Measurements from ENCODE around the gene TTLL13. TPM values are rescaled to one million over a fixed set of nuclear protein-coding genes. Genes with fewer than 3 reads are reported as not detected.
A peak's percentile ranks its signal among the peaks of the same experiment; 100 is the strongest.
"Not testable (repeated sequence)": the region's sequence is repeated elsewhere in the genome, so short reads cannot be mapped to it uniquely, and the experiment has no call there.

The TTLL13 gene
- total RNA-seq, 1 donor from 2014 or later = 0.65 TPM

DNA sequence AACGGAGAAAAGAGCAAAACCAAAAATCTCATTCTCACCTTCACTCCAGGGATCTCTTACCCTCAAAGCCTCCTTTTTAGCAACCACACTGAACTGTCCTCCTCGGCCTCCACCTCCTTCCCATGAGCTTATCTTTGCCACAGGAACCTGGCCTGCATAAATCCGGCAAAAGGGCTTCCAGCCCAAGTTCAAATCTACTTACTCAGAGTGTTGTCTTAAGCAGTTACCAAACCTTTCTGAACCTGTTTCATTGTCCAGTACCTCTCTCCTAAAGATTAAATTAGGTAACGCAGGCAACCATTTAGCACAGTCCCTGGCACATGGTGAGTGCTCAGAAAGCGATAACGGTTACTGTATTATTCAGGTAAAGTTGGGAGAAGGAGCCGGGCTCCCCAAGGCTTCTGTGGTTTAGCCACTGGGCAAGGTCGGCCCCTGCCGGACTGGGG lies 16.4 kb upstream of the TTLL13 start:
- Mint-ChIP-seq H3K4me1 (ENCODE audit: low read depth) (peaks cover 55% of the 10 kb centered on the region), H3K27me3 (ENCODE audit: insufficient read depth) (no peaks in the 10 kb centered on the region), H3K36me3 (ENCODE audit: low read depth) (peaks cover 38% of the 10 kb centered on the region), H3K27ac (peak overlapping the region; percentile 94), H3K4me3 (peak overlapping the region; percentile 93), H3K9me3 (no peaks in the 10 kb centered on the region)
- intact Hi-C loops (cut with micrococcal nuclease) = loop anchor here (1.0 to 2.0 kb wide), 3 partner anchors 90 to 702 kb away; partner anchors contain the start of gene UNC45A
- no peak for DNase-seq (ENCODE audit: low spot score)

DNA sequence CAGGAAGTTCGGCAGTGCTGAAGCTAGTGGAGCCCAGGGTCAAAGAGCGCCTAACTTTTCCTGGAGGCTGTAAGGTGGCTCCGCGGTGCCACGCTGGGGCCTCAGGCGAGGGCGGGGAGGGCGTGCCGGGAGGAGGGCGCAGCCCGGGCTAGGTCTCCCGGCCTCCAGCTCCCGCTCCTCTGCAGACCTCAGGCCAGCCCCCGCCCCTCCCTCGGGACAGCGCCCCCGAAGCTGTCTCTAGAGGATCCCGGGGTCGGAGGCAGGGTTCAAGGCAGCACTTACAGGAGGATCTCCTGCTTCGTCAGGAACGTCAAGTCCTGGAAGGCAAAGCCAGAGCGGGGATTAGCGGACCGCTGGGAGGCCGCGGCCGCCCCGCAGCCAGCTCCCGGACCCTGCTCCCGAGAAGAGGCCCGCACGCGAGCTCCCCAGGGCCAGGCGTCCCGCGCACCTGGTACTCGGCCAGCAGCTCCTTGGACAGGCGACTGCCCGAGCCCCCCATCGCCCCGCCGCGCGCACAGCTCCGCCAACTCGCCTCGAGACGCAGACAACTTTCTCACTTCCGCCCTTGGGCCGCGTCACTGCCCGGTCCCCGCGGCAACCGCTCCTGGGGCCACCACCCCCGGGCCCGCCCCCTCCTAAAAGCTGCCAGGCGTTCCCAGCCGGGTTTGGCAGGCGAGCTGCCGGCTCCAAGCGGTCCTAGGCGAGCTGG lies 15.8 kb upstream of the TTLL13 start, which contains the start of gene CIB1:
Gene CIB1, minus strand, starts transcription at position 555 of the 709 bp plus-strand sequence. Its CDS starts 56 bp downstream, at position 499.
- peak within 1 kb of the TSS; percentile 93 for H3K4me3 Mint-ChIP-seq
- peak within 1 kb of the TSS; percentile 94 for H3K27ac Mint-ChIP-seq
- no peaks in the 10 kb centered on the region for H3K9me3 Mint-ChIP-seq
- H3K4me1 Mint-ChIP-seq (ENCODE audit: low read depth) = peaks cover 57% of the 10 kb centered on the region
- no peaks in the 10 kb centered on the region for H3K27me3 Mint-ChIP-seq (ENCODE audit: insufficient read depth)
- intact Hi-C loops (cut with micrococcal nuclease) = loop anchor here (1.0 to 2.0 kb wide), 9 partner anchors 16 to 701 kb away; partner anchors contain the start of genes AP3S2, IQGAP1, NGRN and SEMA4B
- H3K36me3 Mint-ChIP-seq (ENCODE audit: low read depth) = peaks cover 43% of the 10 kb centered on the region
- peak; percentile 98 for DNase-seq (ENCODE audit: low spot score)

DNA sequence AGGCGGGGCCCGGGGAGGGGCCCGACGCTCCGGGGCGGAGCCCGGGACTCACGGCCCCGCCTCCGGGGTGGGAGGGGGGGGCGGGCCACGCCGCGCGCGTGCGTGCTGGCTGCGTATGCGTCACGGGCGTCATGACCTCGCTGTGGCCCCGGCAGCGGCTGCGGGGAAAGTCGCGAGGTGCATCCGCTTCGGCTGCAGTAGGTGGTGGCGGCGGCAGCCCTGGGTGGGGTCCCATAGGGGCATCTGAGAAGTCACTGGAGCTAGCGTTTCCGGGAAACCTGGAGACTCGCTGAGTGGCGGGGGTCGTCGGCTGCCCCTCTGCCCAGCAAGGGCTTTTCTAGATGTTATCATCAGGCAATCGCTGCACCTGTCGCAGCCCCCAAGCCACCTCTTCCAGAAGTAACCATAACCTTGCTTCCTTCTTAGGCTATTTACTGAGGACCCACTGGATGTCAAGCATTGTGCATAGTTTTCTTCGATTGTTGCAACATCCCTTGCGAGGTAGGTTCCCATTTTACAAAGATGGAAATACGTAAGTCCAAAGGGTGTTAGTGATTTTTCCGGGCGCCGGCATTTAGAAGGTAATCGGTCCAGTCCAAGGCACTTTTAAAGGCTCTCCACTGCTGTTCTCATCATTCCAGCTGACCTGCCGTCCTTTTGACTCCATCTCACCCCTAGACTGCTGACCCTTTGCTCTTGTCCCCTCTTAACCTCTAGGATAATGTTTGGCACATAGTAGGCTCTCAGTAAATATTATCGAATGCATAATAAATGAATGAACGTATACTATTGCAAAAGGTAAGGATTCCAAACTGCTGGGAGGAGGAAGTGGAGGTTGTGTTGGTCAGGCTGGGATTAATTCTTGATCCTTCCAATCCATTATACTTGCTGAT lies 15.0 kb upstream of the TTLL13 start, which contains the start of gene GDPGP1:
Gene GDPGP1, plus strand, starts transcription at position 114 of the 893 bp plus-strand sequence. CDS start 6,700 bp downstream, outside the sequence.
- Mint-ChIP-seq H3K4me3 (peak within 1 kb of the TSS; percentile 93), H3K9me3 (no peaks in the 10 kb centered on the region), H3K36me3 (ENCODE audit: low read depth) (peaks cover 41% of the 10 kb centered on the region), H3K27me3 (ENCODE audit: insufficient read depth) (no peaks in the 10 kb centered on the region), H3K27ac (peak within 1 kb of the TSS; percentile 94), H3K4me1 (ENCODE audit: low read depth) (peaks cover 59% of the 10 kb centered on the region)
- intact Hi-C loops (cut with micrococcal nuclease) = loop anchor here (1.0 kb wide), 6 partner anchors 15 to 341 kb away; partner anchors contain the start of genes AP3S2, IQGAP1, NGRN and SEMA4B
- no peak for DNase-seq (ENCODE audit: low spot score)

DNA sequence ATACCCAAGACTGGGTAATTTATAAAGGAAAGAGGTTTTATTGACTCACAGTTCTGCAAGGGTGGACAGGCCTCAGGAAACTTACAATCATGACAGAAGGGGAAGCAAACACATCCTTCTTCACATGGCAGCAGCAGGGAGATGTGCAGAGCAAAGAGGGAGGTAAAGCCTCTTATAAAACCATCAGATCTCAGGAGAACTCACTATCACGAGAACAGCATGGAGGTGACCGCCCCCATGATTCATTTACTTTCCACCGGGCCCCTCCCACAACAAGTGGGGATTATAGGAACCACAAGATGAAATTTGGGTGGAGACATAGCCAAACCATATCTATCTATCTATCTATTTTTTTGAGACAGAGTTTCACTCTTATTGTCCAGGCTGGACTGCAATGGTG lies 10.0 kb upstream of the TTLL13 start:
- Mint-ChIP-seq H3K36me3 (ENCODE audit: low read depth) (peaks cover 20% of the 10 kb centered on the region), H3K9me3 (no peaks in the 10 kb centered on the region), H3K4me3 (no peak overlapping the region), H3K27ac (no peak overlapping the region), H3K4me1 (ENCODE audit: low read depth) (peaks cover 25% of the 10 kb centered on the region), H3K27me3 (ENCODE audit: insufficient read depth) (no peaks in the 10 kb centered on the region)
- no peak for DNase-seq (ENCODE audit: low spot score)
- intact Hi-C loops (cut with micrococcal nuclease) = no loop called here

DNA sequence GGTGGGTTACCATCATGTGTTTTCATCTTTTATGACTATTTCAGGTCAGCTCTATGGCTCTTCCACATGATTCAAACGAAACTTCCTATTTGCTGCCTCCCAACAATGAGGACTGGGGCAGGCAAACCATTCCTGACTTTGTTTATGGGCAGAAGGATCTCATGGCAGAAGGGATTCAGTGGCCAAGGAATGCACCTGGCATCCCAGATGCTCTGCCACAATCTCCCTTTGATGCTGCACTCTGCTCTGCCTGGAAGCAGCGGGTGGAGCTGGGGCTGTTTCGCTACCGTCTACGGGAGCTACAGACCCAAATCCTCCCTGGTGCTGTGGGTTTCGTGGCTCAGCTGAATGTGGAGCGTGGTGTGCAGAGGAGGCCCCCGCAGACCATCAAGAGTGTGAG lies 8.5 kb upstream of the TTLL13 start:
- H3K9me3 Mint-ChIP-seq = no peaks in the 10 kb centered on the region
- intact Hi-C loops (cut with micrococcal nuclease) = no loop called here
- no peak overlapping the region for H3K4me3 Mint-ChIP-seq
- DNase-seq (ENCODE audit: low spot score) = no peak
- no peak overlapping the region for H3K27ac Mint-ChIP-seq
- peaks cover 20% of the 10 kb centered on the region for H3K36me3 Mint-ChIP-seq (ENCODE audit: low read depth)
- peaks cover 16% of the 10 kb centered on the region for H3K4me1 Mint-ChIP-seq (ENCODE audit: low read depth)
- no peaks in the 10 kb centered on the region for H3K27me3 Mint-ChIP-seq (ENCODE audit: insufficient read depth)

DNA sequence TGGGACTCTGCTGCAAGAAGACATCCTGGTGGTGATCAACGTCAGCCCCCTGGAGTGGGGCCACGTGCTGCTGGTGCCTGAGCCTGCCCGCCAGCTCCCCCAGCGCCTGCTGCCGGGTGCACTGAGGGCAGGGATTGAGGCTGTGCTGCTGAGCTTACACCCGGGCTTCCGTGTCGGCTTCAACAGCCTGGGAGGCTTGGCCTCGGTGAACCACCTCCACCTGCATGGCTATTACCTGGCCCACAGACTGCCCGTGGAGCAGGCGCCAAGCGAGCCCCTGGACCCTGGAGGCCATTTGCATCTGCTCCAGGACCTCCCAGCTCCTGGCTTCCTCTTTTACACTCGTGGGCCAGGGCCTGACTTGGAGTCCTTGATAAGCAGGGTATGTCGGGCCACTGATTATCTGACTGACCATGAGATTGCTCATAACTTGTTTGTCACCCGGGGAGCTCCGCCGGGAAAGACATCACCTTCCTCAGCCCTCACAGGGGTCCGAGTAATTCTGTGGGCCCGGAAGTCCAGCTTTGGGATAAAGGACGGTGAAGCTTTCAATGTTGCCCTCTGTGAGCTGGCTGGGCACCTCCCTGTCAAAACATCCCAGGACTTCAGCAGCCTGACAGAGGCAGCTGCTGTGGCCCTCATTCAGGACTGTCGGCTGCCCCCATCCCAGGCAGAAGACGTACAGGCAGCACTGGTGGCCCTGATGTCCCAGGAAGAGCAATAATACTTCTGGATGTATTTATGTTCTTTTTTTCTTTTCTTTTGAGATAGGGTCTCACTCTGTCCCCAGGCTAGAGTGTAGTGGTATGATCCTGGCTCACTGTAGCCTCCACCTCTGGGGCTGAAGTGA lies 7.8 kb upstream of the TTLL13 start:
- Mint-ChIP-seq H3K4me1 (ENCODE audit: low read depth) (peaks cover 11% of the 10 kb centered on the region), H3K9me3 (no peaks in the 10 kb centered on the region), H3K27me3 (ENCODE audit: insufficient read depth) (no peaks in the 10 kb centered on the region), H3K27ac (no peak overlapping the region), H3K36me3 (ENCODE audit: low read depth) (peaks cover 17% of the 10 kb centered on the region), H3K4me3 (no peak overlapping the region)
- intact Hi-C loops (cut with micrococcal nuclease) = no loop called here
- no peak for DNase-seq (ENCODE audit: low spot score)

DNA sequence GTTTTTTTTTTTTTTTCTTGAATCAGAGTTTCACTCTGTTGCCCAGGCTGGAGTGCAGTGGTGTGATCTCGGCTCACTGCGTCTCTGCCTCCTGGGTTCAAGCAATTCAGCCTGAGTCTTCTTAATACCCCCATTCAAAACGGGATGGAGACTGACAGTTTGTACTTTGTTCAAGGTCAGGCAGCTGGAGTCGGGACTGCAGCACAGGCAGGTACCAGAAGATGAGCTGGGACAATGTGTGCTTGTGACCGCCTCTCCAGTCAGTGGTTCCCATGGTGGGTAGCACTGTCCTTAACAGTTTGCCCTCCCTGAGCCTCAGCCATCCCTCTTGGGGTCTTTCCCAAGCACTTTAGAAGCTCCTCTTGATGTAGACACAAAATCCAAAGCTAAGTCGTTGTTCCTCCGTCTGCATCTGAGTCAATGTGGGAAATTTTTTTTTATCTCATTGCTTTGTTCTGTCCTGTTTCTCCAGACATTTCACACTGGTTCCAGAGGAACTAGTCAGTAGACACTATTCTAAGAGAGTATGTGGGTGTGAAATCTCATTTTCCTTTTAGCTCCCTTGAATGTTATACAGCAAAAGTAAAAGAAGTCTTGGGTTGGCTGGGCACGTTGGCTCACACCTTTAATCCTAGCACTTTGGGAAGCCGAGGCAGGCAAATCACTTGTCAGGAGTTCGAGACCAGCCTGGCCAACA lies 5.3 kb upstream of the TTLL13 start:
- peaks cover 4% of the 10 kb centered on the region for H3K27me3 Mint-ChIP-seq (ENCODE audit: insufficient read depth)
- H3K4me3 Mint-ChIP-seq = no peak overlapping the region
- H3K27ac Mint-ChIP-seq = no peak overlapping the region
- H3K9me3 Mint-ChIP-seq = no peaks in the 10 kb centered on the region
- peaks cover 6% of the 10 kb centered on the region for H3K36me3 Mint-ChIP-seq (ENCODE audit: low read depth)
- intact Hi-C loops (cut with micrococcal nuclease) = no loop called here
- DNase-seq (ENCODE audit: low spot score) = no peak
- H3K4me1 Mint-ChIP-seq (ENCODE audit: low read depth) = peaks cover 12% of the 10 kb centered on the region

DNA sequence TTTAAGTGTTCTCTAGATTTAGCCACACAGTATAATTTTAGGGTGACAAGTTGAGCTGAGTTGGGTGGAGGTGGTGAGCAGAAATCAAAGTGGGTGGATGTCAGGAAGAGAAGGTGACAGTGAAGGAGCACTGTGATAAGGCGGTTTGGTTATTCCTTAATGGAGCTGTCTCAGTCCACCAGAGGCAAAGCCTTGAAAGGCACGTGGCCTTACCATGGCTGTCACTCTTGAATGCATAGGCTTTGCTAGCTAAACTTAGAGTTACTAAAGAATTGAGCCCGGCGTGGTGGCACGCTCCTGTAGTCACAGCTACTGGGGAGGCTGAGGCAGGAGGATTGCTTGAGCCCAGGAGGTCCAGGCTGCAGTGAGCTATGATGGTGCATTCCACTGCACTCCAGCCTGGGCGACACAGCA lies 560 bp upstream of the TTLL13 start:
- Mint-ChIP-seq H3K4me1 (ENCODE audit: low read depth) (peaks cover 20% of the 10 kb centered on the region), H3K36me3 (ENCODE audit: low read depth) (no peaks in the 10 kb centered on the region), H3K9me3 (no peaks in the 10 kb centered on the region), H3K27me3 (ENCODE audit: insufficient read depth) (peaks cover 8% of the 10 kb centered on the region), H3K27ac (peak overlapping the region; percentile 48), H3K4me3 (peak overlapping the region; percentile 69)
- DNase-seq (ENCODE audit: low spot score) = no peak
- intact Hi-C loops (cut with micrococcal nuclease) = loop anchor here (1.0 kb wide), 2 partner anchors 14 to 17 kb away; partner anchors contain the start of genes GDPGP1 and NGRN

DNA sequence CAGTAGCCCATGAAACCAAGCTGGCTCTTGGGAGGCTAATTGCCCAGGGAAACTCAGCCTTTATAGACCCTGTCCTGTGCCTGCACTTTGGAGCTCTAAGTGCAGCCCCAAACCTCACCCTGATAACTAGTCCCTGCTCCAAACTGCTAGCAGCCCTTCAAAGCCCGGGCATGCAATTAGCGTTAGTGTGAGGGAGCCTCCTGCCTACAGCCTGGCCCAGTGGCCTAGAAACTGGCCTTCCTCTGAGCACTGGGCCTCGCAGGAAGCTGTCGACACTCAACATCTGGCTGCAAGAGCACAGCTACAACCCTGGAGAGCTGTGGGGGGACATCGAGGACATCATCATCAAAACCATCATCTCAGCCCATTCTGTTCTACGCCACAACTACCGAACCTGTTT lies 8.4 kb downstream of the TTLL13 start:
- Mint-ChIP-seq H3K4me1 (ENCODE audit: low read depth) (peaks cover 8% of the 10 kb centered on the region), H3K27me3 (ENCODE audit: insufficient read depth) (peaks cover 6% of the 10 kb centered on the region), H3K9me3 (no peaks in the 10 kb centered on the region), H3K27ac (no peak overlapping the region), H3K36me3 (ENCODE audit: low read depth) (no peaks in the 10 kb centered on the region), H3K4me3 (no peak overlapping the region)
- DNase-seq (ENCODE audit: low spot score) = no peak
- intact Hi-C loops (cut with micrococcal nuclease) = no loop called here

DNA sequence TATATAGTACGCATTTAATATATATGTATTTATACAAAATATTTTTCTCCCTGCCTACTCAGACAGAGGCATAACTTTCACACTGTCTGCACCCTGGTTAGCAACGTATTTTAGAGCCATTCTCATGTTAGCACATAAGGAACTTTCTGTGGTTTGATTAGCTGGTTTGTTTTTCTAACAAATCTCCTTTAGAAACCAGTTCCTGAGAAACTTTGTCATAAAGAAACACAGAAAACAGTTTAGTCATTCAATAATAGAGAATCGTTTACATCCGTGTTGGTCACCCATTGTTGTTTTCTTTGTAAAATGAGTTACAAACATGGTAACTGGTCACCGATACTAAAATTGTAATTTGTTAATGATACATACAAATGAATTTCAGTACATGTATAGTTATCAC lies 10.2 kb downstream of the TTLL13 start:
- Mint-ChIP-seq H3K27ac (no peak overlapping the region), H3K36me3 (ENCODE audit: low read depth) (no peaks in the 10 kb centered on the region), H3K27me3 (ENCODE audit: insufficient read depth) (peaks cover 3% of the 10 kb centered on the region), H3K4me1 (ENCODE audit: low read depth) (peaks cover 16% of the 10 kb centered on the region), H3K9me3 (no peaks in the 10 kb centered on the region), H3K4me3 (no peak overlapping the region)
- intact Hi-C loops (cut with micrococcal nuclease) = no loop called here
- DNase-seq (ENCODE audit: low spot score) = no peak

DNA sequence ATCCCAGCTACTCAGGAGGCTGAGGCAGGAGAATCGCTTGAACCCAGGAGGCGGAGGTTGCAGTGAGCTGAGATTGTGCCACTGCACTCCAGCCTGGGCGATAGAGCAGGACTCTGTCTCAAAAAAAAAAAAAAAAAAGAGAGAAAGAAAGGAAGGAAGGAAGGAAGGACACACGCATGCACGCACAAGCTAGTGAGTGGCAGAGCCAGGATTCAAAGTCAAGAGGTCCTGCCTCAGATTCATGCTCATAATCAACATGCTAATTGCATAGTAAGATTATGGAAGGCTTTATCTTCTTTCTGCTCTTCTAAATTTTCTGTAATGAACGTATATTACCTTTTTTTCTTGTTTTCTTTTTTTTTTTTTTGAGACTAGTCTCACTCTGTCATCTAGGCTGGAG lies 11.4 kb downstream of the TTLL13 start:
- H3K27me3 Mint-ChIP-seq (ENCODE audit: insufficient read depth); H3K27ac Mint-ChIP-seq; H3K9me3 Mint-ChIP-seq; DNase-seq (ENCODE audit: low spot score); H3K4me3 Mint-ChIP-seq; H3K36me3 Mint-ChIP-seq (ENCODE audit: low read depth): not testable (repeated sequence)
- intact Hi-C loops (cut with micrococcal nuclease) = loop anchor here (10.0 kb wide), 2 partner anchors 674 to 926 kb away; partner anchors contain the start of genes HDDC3, POLG and UNC45A
- H3K4me1 Mint-ChIP-seq (ENCODE audit: low read depth) = peaks cover 22% of the 10 kb centered on the region
